HG03521 (cell line): ENCODE results near the gene IL7R.
A peak's percentile ranks its signal among the peaks of the same experiment; 100 is the strongest.
"Not testable (repeated sequence)": the region's sequence is repeated elsewhere in the genome, so short reads cannot be mapped to it uniquely, and the experiment has no call there.

Experiments
- ATAC-seq: cut with Tn5 transposase; IDR thresholded peaks from one replicate; pipeline ENCODE4 v1.9.1; 2021; ENCODE audit warnings: mild to moderate bottlenecking, moderate library complexity; ENCODE audit not compliant: unreplicated experiment

The IL7R gene

GRCh38 chr5:35870605-35871004 is 13.9 kb downstream of the IL7R start:
- no peak for ATAC-seq

- ATAC-seq = no peak
Observed at GRCh38 chr5:35876454-35876853, 19.8 kb downstream of the IL7R start.

DNA sequence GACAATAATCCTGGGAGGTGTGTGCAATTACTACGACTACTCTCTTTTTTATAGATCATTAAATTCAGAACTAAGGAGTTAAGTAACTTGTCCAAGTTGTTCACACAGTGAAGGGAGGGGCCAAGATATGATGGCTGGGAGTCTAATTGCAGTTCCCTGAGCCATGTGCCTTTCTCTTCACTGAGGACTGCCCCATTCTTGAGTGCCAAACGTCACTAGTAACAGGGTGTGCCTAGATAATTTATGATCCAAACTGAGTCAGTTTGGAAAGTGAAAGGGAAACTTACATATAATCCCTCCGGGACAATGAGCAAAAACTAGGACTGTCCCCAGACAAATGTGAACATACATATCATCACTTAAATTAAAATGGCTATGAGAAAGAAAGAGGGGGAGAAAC is 20.2 kb downstream of the IL7R start:
- no peak for ATAC-seq

DNA sequence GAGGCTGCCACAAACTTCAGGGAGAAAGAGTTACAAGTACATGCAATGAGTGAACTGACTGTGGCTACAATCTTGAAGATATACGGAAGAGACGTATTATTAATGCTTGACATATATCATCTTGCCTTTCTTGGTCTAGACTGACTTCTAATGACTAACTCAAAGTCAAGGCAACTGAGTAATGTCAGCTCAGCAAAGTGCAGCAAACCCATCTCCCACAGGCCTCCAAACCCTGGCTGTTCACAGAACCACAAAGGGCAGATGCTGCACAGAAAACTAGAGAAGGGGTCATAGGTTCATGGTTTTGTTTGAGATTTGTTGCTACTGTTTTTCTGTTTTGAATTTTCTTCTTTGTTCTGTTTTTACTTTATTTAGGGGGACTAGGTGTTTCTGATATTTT is 21.0 kb downstream of the IL7R start:
- no peak for ATAC-seq

- no peak for ATAC-seq
Observed at GRCh38 chr5:35878079-35878478, 21.4 kb downstream of the IL7R start.

DNA sequence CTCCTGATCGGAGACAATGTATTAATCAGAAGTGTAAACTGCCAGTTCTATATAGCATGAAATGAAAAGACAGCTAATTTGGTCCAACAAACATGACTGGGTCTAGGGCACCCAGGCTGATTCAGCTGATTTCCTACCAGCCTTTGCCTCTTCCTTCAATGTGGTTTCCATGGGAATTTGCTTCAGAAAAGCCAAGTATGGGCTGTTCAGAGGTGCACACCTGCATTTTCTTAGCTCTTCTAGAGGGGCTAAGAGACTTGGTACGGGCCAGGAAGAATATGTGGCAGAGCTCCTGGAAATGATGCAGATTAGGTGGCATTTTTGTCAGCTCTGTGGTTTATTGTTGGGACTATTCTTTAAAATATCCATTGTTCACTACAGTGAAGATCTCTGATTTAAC is 22.4 kb downstream of the IL7R start:
- ATAC-seq = no peak

DNA sequence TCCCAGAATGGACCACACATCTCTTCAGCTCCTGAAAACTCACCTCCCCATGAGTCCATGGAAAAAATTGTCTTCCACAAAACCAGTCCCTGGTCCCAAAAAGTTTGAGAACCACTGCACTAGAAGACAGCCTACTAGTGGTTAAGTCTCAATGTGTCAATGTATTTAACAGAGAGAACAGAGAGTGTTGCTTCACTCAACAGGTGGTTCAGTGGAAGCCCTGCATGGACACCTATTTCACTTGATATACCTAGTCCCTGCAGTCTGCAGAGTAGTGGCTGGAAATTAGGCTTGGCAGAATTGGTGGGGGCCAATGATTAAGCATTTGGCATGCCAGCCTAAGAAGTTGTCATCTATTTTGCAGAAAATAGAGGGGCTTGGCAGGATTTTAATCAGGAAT is 23.0 kb downstream of the IL7R start:
- ATAC-seq = no peak

DNA sequence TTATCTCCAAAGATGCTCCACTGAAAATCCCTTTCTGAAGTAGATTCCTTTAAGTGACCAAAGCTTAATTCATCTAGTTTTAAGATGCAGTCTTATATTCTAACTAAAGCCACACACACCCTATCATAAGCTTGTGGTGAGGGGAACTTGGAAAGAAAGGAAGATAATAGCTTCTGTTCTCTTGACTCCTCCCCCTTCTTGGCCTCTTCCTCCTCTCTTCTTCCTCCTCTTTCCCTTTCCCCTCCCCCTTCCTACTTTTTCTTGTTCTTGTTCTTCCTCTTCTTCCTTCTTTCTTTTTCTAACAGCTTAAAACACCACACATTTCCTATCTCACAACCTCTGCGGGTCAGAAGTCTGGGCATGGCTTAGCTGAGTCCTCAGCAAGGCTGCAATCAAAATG is 23.5 kb downstream of the IL7R start:
- ATAC-seq = no peak

GRCh38 chr5:35881758-35882157 is 25.1 kb downstream of the IL7R start:
- ATAC-seq = no peak

- no peak for ATAC-seq
Observed at GRCh38 chr5:35884191-35884769, 27.6 kb downstream of the IL7R start.

DNA sequence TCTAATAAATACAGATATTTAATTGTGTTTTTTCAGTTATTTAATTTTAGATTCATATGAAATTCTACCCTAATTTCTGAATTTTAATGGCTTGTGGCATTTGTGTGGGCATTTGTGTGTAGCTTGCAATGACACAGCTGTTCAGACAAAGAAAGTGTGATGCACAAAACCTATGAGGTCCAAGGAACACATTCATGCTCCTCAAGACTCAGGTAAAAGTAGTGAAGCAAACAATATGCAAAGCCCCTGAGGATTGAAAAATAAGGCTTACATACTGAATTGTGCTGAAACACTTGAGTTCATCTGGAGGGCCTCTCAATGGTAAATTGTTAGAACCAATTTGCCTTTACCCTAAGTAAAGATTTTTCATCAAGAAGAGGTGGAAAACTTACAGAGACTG is 28.1 kb downstream of the IL7R start:
- no peak for ATAC-seq

DNA sequence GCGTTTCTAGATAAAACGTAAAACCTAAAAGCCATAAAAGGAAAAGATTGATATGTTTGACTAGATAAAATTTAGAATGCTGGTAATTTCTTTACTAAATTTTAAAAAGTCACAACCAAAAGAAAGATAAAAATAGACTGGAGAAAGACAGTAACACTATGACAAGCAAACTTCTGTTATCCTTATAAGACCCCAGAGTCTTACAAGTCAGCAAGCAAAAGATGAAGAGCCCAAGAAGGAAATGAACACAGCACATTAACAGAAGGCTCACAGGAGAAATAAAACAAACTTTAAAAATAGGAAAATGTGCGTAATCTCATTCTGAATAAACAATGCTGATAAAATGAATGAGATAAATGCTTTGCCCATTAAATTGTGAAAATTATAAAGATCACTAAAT is 29.7 kb downstream of the IL7R start:
- no peak for ATAC-seq

GRCh38 chr5:35887321-35888100 is 30.8 kb downstream of the IL7R start:
- no peak for ATAC-seq

GRCh38 chr5:35890021-35891020 is 33.6 kb downstream of the IL7R start:
- ATAC-seq = no peak

DNA sequence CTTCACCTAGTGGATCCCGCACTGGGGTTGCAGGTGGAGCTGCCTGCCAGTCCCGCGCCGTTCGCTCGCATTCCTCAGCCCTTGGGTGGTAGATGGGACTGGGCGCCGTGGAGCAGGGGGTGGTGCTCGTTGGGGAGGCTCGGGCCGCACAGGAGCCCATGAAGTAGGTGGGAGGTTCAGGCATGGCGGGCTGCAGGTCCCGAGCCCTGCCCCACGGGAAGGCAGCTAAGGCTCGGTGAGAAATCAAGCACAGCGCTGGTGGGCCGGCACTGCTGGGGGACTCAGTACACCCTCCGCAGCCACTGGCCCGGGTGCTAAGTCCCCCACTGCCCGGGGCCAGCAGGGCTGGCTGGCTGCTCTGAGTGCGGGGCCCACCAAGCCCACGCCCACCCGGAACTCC is 36.1 kb downstream of the IL7R start:
- not testable (repeated sequence) for ATAC-seq

DNA sequence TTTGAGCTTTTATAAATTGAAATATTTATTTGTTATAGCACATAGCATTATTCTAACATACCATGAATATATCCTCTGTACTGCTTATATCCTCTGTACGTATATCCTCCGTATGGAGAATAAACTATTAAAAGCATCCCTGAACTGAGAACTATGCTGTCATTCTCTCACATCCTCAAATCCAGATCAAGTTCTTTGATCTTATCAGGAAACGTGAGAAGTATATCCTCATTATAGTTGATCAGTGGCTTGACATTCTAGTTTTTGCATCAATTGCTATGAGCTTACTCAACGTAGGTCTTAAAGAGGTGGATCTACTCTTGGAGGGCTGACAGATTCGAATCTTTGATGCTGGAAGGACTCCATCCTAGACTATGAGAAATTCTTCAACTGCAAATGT is 37.4 kb downstream of the IL7R start:
- ATAC-seq = no peak

- no peak for ATAC-seq
Observed at GRCh38 chr5:35898952-35899660, 42.4 kb downstream of the IL7R start.

DNA sequence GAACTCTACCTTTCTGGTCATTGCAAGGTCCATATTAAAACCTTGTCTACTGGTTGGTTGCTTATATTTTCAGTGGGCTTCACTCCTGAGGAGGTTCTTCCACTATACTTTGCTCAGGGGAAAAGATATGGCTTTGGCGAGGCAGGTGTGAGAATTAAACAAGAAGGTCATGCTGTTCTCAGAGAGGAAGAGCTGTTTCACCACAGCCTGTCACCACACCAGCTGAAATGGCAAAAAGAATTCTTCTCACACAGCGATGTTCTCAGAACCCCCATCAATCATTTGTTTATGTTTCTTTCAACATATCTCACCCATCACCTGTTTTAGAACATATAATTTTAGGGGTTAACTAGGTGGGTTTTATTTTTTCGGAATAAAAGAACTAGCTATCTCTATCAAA is 43.1 kb downstream of the IL7R start:
- ATAC-seq = no peak

GRCh38 chr5:35900972-35901695 is 44.4 kb downstream of the IL7R start:
- ATAC-seq = no peak

- peak; percentile 61 for ATAC-seq
Observed at GRCh38 chr5:35902046-35902672, 45.5 kb downstream of the IL7R start.
